LNCaP clone FGC (cell line): ENCODE results near the gene ISCA1.
"Not testable (repeated sequence)": the region's sequence is repeated elsewhere in the genome, so short reads cannot be mapped to it uniquely, and the experiment has no call there.

ENCODE experiments used
- DNase-seq: peaks from one replicate; pipeline ENCODE4 v3.0.0-alpha.2; 2011; ENCODE audit warnings: low read depth
- H3K4me3 ChIP-seq: 2 replicates; pipeline ENCODE4 v1.5.1; 2011; ENCODE audit warnings: mild to moderate bottlenecking, low read depth, low read length, control low read depth
- CTCF ChIP-seq: IDR thresholded peaks from 2 replicates; pipeline ENCODE4 v1.5.1; 2012; ENCODE audit warnings: mild to moderate bottlenecking; ENCODE audit not compliant: control insufficient read depth, insufficient read depth; ENCODE audit errors: extremely low read depth

Gene ISCA1

GRCh38 chr9:86324308-86324707, 42.0 kb upstream of the ISCA1 start:
- TF ChIP-seq CTCF = no peak
- no peak for DNase-seq
- H3K4me3 ChIP-seq = no peak overlapping the region

- no peak for DNase-seq
- TF ChIP-seq CTCF = no peak
- H3K4me3 ChIP-seq = no peak overlapping the region
These were observed 40.8 kb upstream of the ISCA1 start for GRCh38 chr9:86322973-86323644.

- H3K4me3 ChIP-seq = no peak overlapping the region
- TF ChIP-seq CTCF = no peak
- DNase-seq = no peak
These were observed 39.0 kb upstream of the ISCA1 start for GRCh38 chr9:86321373-86321772.

GRCh38 chr9:86318187-86318586, 35.8 kb upstream of the ISCA1 start:
- no peak for TF ChIP-seq CTCF
- H3K4me3 ChIP-seq = no peak overlapping the region
- no peak for DNase-seq

GRCh38 chr9:86315078-86315477, 32.7 kb upstream of the ISCA1 start:
- H3K4me3 ChIP-seq = no peak overlapping the region
- DNase-seq = no peak
- TF ChIP-seq CTCF = no peak

- DNase-seq, H3K4me3 ChIP-seq: not testable (repeated sequence)
These were observed 30.6 kb upstream of the ISCA1 start for GRCh38 chr9:86312959-86313358.

GRCh38 chr9:86308687-86309086, 26.3 kb upstream of the ISCA1 start:
- no peak overlapping the region for H3K4me3 ChIP-seq
- no peak for TF ChIP-seq CTCF
- DNase-seq = no peak
